ENCODE measurements around the gene RALY.

DNA sequence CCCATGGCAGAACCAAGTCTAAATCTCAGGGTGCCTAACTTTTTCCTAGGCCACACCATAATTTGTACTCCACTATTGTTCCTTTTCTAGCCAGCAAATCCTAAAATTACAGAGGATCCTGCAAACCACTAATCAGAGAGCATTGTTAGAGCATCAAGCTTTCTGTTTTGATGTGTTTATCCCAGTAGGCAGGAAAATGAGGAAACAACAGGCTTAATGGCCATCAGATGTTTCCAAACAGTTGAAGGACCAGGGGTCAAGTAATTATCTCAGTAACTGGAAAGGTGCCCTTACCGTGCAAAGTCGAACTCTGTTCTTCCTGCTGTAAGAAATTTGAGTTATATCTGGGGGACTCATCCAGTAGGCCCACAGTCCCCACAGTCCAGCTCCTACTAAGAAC lies 58.7 kb downstream of the RALY start:
- TF ChIP-seq, protein P1, sequence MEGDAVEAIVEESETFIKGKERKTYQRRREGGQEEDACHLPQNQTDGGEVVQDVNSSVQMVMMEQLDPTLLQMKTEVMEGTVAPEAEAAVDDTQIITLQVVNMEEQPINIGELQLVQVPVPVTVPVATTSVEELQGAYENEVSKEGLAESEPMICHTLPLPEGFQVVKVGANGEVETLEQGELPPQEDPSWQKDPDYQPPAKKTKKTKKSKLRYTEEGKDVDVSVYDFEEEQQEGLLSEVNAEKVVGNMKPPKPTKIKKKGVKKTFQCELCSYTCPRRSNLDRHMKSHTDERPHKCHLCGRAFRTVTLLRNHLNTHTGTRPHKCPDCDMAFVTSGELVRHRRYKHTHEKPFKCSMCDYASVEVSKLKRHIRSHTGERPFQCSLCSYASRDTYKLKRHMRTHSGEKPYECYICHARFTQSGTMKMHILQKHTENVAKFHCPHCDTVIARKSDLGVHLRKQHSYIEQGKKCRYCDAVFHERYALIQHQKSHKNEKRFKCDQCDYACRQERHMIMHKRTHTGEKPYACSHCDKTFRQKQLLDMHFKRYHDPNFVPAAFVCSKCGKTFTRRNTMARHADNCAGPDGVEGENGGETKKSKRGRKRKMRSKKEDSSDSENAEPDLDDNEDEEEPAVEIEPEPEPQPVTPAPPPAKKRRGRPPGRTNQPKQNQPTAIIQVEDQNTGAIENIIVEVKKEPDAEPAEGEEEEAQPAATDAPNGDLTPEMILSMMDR (IDR thresholded peaks at IDR 0.05; ENCODE audit: poor library complexity, severe bottlenecking), result no peak
- TF ChIP-seq EP300 (conservative IDR thresholded peaks at IDR 0.05; ENCODE audit: poor library complexity, severe bottlenecking), result no peak
- no peak for TF ChIP-seq EZH2 (IDR thresholded peaks at IDR 0.05; ENCODE audit: borderline replicate concordance, insufficient read depth, low read length, poor library complexity, severe bottlenecking)
